Endodermal cell (in vitro differentiated cells): ENCODE data around the gene THBS3. TPM values are rescaled to one million over a fixed set of nuclear protein-coding genes. Genes with fewer than 3 reads are reported as not detected.

Source experiments
- DNase-seq: peaks from one replicate; pipeline ENCODE4 v3.0.0-alpha.2; 2017
- H3K27ac ChIP-seq: 2 replicates; pipeline ENCODE4 v1.5.1; 2013; ENCODE audit warnings: mild to moderate bottlenecking, low read depth, low read length, moderate library complexity
- H3K27me3 ChIP-seq: 2 replicates; pipeline ENCODE4 v1.6.1; 2013; ENCODE audit warnings: mild to moderate bottlenecking, low read length, moderate library complexity; ENCODE audit not compliant: insufficient read depth, control insufficient read depth, poor library complexity, severe bottlenecking
- H3K36me3 ChIP-seq: 2 replicates; pipeline ENCODE4 v1.7.0; 2013; ENCODE audit warnings: mild to moderate bottlenecking, low read length, moderate library complexity; ENCODE audit not compliant: control insufficient read depth, insufficient read depth
- H3K4me1 ChIP-seq: one replicate; pipeline ENCODE4 v1.7.0; 2013; ENCODE audit warnings: low read length; ENCODE audit not compliant: control insufficient read depth, insufficient read depth
- H3K4me3 ChIP-seq: 2 replicates; pipeline ENCODE4 v1.5.1; 2013; ENCODE audit warnings: mild to moderate bottlenecking, low read length, moderate library complexity
- H3K9ac ChIP-seq: 2 replicates; pipeline ENCODE4 v1.6.1; 2013; ENCODE audit warnings: mild to moderate bottlenecking, low read length, moderate library complexity; ENCODE audit not compliant: poor library complexity, severe bottlenecking; ENCODE audit errors: extremely low read depth
- H3K9me3 ChIP-seq: 2 replicates; pipeline ENCODE4 v1.6.1; 2013; ENCODE audit warnings: mild to moderate bottlenecking, low read length, moderate library complexity; ENCODE audit not compliant: control insufficient read depth
- H3K27ac Mint-ChIP-seq: 2 replicates; pipeline ENCODE4 v1.8.0; 2020; ENCODE audit warnings: mixed read lengths
- H3K27me3 Mint-ChIP-seq: 2 replicates; pipeline ENCODE4 v1.8.0; 2021; ENCODE audit warnings: mild to moderate bottlenecking, mixed read lengths; ENCODE audit not compliant: insufficient read depth
- H3K36me3 Mint-ChIP-seq: 2 replicates; pipeline ENCODE4 v1.8.0; 2020; ENCODE audit warnings: low read depth, mixed read lengths
- H3K4me1 Mint-ChIP-seq: 2 replicates; pipeline ENCODE4 v1.8.0; 2020; ENCODE audit warnings: mixed read lengths
- H3K4me3 Mint-ChIP-seq: 2 replicates; pipeline ENCODE4 v1.8.0; 2020; ENCODE audit warnings: mild to moderate bottlenecking, moderate library complexity, mixed read lengths
- H3K9me3 Mint-ChIP-seq: 2 replicates; pipeline ENCODE4 v1.8.0; 2020; ENCODE audit warnings: mild to moderate bottlenecking, mixed read lengths
- WGBS, 2 experiments: methylation state at CpG; one replicate each; pipeline versions ENCODE4 v1.1.5 to v1.1.7; 2013; ENCODE audit warnings: missing lambda C conversion rate in 2 of 2, mixed read lengths in 1 of 2; ENCODE audit not compliant: insufficient coverage in 1 of 2, insufficient read length in 1 of 2; 5-methylcytosine and 5-hydroxymethylcytosine counted together
- total RNA-seq, 2 donors: library from RNA; stranded (reverse); fragmentation: NEBNext Ultra II Directional in 1 of 2; extraction: Animal tissue kit (Norgen Biotek cat#: 25700) in 1 of 2; gene quantifications; 2 replicates in 1 of 2; 3 replicates in 1 of 2; pipeline ENCODE4 v1.2.1, GENCODE V29; 2021
- TF ChIP-seq, protein P1 (sequence below): fragments of 200-600 bp; sonication (generic); conservative IDR thresholded peaks from 2 replicates; pipeline ENCODE4 v1.5.0; 2021; ENCODE audit warnings: antibody characterized with exemption, mild to moderate bottlenecking

THBS3 gene
- total RNA-seq, 2 donors from 2014 or later: 17.6 to 27.9 TPM

DNA sequence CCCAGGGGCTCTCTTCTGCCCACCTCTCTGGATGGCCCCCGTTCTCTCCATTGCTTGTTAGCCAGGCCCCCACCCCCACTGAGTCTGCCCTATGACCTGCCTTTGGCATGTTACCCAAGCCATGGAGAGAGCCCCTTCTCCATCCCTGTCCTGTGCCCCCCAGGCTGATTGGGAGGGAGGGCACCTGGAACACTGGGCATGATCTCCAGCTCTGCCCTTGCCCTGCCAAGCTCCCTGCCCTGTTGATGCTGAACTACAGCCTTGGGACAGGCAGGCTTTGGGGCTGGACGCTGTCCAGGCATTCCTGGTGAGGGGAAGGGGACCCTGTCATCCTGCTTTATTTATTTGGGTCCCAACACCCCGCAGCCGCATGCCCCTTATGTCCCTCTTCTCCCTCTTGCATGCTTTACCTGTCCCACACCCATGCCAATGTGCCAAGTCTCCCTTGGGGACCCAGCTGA, 23.3 kb downstream of the THBS3 start:
- WGBS, 2 experiments: 93 to 94% methylated on average over 4 of the region's 4 CpGs
- peaks cover 1% of the 10 kb centered on the region for H3K36me3 Mint-ChIP-seq

DNA sequence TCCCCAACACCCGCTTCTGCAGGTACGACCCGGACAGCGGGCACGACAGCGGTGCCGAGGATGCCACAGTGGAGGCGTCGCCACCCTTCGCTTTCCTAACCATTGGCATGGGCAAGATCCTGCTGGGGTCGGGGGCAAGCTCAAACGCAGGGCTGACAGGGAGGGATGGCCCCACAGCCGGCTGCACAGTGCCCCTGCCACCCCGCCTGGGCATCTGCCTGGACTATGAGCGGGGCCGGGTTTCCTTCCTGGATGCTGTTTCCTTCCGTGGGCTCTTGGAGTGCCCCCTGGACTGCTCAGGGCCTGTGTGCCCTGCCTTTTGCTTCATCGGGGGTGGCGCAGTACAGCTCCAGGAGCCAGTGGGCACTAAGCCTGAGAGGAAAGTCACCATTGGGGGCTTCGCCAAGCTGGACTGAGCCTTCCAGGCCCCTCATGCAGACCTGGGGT, 23.9 kb downstream of the THBS3 start:
- WGBS, 2 experiments: 95 to 96% methylated on average over 13 to 20 of the region's 20 CpGs

More for the DNA sequence above, 23.3 kb downstream of the THBS3 start:
- Mint-ChIP-seq H3K4me3 (no peak overlapping the region), H3K4me1 (peaks cover 20% of the 10 kb centered on the region), H3K27me3 (peaks cover 10% of the 10 kb centered on the region), H3K27ac (no peak overlapping the region), H3K9me3 (no peaks in the 10 kb centered on the region)
- no peak for DNase-seq
- Histone ChIP-seq H3K27ac (no peak overlapping the region), H3K4me3 (no peak overlapping the region), H3K36me3 (peaks cover 4% of the 10 kb centered on the region), H3K9ac (no peak overlapping the region), H3K9me3 (no peaks in the 10 kb centered on the region), H3K4me1 (peaks cover 18% of the 10 kb centered on the region), H3K27me3 (no peaks in the 10 kb centered on the region)
- TF ChIP-seq, protein P1, sequence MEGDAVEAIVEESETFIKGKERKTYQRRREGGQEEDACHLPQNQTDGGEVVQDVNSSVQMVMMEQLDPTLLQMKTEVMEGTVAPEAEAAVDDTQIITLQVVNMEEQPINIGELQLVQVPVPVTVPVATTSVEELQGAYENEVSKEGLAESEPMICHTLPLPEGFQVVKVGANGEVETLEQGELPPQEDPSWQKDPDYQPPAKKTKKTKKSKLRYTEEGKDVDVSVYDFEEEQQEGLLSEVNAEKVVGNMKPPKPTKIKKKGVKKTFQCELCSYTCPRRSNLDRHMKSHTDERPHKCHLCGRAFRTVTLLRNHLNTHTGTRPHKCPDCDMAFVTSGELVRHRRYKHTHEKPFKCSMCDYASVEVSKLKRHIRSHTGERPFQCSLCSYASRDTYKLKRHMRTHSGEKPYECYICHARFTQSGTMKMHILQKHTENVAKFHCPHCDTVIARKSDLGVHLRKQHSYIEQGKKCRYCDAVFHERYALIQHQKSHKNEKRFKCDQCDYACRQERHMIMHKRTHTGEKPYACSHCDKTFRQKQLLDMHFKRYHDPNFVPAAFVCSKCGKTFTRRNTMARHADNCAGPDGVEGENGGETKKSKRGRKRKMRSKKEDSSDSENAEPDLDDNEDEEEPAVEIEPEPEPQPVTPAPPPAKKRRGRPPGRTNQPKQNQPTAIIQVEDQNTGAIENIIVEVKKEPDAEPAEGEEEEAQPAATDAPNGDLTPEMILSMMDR: no peak

DNA sequence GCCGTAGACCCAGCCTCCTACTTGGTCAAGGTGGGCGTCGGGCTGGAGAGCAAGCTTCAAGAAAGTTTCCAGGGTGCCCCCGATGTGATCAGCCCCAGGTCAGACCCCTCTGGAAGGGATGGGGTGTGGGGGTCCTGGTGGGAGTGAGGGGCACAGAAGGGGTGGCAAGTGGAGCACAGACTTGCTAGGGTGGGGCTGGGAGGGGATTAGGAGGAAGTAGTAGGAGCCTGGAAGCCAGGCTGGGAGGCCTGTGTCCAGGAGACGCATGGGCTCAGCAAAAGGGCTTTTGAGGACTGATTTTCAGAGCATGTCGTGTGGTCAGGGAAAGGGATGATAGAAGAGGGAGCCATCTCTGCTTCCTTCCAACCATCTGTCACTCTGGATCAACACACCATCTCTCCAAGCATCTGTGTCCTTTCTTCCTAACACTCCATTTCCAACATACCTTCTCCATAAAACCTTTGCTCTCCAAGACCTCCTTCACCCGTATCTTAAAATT, 25.6 kb downstream of the THBS3 start:
- peaks cover 18% of the 10 kb centered on the region for H3K4me1 ChIP-seq
- H3K27ac Mint-ChIP-seq: no peak overlapping the region
- no peak overlapping the region for H3K9ac ChIP-seq
- no peaks in the 10 kb centered on the region for H3K9me3 ChIP-seq
- H3K4me3 ChIP-seq: no peak overlapping the region
- H3K9me3 Mint-ChIP-seq: no peaks in the 10 kb centered on the region
- H3K4me3 Mint-ChIP-seq: no peak overlapping the region
- H3K27me3 ChIP-seq: no peaks in the 10 kb centered on the region
- H3K27me3 Mint-ChIP-seq: peaks cover 10% of the 10 kb centered on the region
- H3K36me3 Mint-ChIP-seq: peaks cover 7% of the 10 kb centered on the region
- peaks cover 13% of the 10 kb centered on the region for H3K36me3 ChIP-seq
- 98 to 99% methylated on average over 5 to 7 of the region's 7 CpGs for WGBS, 2 experiments
- H3K27ac ChIP-seq: no peak overlapping the region
- TF ChIP-seq, protein P1: no peak
- no peak for DNase-seq
- peaks cover 18% of the 10 kb centered on the region for H3K4me1 Mint-ChIP-seq

More for the DNA sequence above, 23.9 kb downstream of the THBS3 start:
- H3K27ac Mint-ChIP-seq: no peak overlapping the region
- TF ChIP-seq, protein P1: no peak
- H3K36me3 ChIP-seq: peaks cover 4% of the 10 kb centered on the region
- H3K27me3 Mint-ChIP-seq: peaks cover 10% of the 10 kb centered on the region
- no peak overlapping the region for H3K27ac ChIP-seq
- DNase-seq: no peak
- H3K36me3 Mint-ChIP-seq: peaks cover 7% of the 10 kb centered on the region
- no peak overlapping the region for H3K9ac ChIP-seq
- H3K4me1 ChIP-seq: peaks cover 18% of the 10 kb centered on the region
- no peaks in the 10 kb centered on the region for H3K9me3 ChIP-seq
- H3K4me3 Mint-ChIP-seq: no peak overlapping the region
- H3K4me1 Mint-ChIP-seq: peaks cover 20% of the 10 kb centered on the region
- H3K27me3 ChIP-seq: no peaks in the 10 kb centered on the region
- no peaks in the 10 kb centered on the region for H3K9me3 Mint-ChIP-seq
- no peak overlapping the region for H3K4me3 ChIP-seq
